Lower lobe of right lung (tissue), 2 donors: ENCODE measurements around the gene CYB5A. TPM values are rescaled to one million over a fixed set of nuclear protein-coding genes. Genes with fewer than 3 reads are reported as not detected.
"Not testable (repeated sequence)": the region's sequence is repeated elsewhere in the genome, so short reads cannot be mapped to it uniquely, and the experiment has no call there.

Experiments used
- ATAC-seq, 2 donors: fragments of 200-7000 bp; cut with Tn5 transposase; one replicate each; pipeline ENCODE4 v1.9.1; 2020 to 2022; ENCODE audit warnings: mild to moderate bottlenecking in 2 of 2, moderate library complexity in 2 of 2
- DNase-seq: peaks from one replicate; pipeline ENCODE4 v3.0.0-alpha.2; 2020
- H3K27ac ChIP-seq: fragments of 200-600 bp; one replicate; pipeline ENCODE4 v1.8.0; 2022
- H3K27me3 ChIP-seq: fragments of 200-600 bp; one replicate; pipeline ENCODE4 v1.8.0; 2022; ENCODE audit warnings: low read depth
- H3K36me3 ChIP-seq: fragments of 200-600 bp; one replicate; pipeline ENCODE4 v1.8.0; 2022; ENCODE audit warnings: mild to moderate bottlenecking
- H3K4me1 ChIP-seq: fragments of 200-600 bp; one replicate; pipeline ENCODE4 v1.8.0; 2022
- H3K4me3 ChIP-seq: fragments of 200-600 bp; one replicate; pipeline ENCODE4 v1.8.0; 2022; ENCODE audit warnings: mild to moderate bottlenecking
- H3K9me3 ChIP-seq: fragments of 200-600 bp; one replicate; pipeline ENCODE4 v1.8.0; 2022
- CTCF ChIP-seq: fragments of 200-600 bp; IDR thresholded peaks from one replicate; pipeline ENCODE4 v1.8.0; 2022; ENCODE audit warnings: antibody characterized with exemption, mild to moderate bottlenecking
- intact Hi-C: fragments of 100-400 bp; cut with DNase I; formaldehyde crosslinking; loops from one replicate; pipeline ENCODE4 v1.11.0; 2022
- total RNA-seq: library from RNA; stranded (reverse); fragmentation: NEBNext Ultra II Directional; extraction: Animal tissue kit (Norgen Biotek cat#: 25700); gene quantifications from one replicate; pipeline ENCODE4 v1.2.1, GENCODE V29; 2021
- donor health status: DM: no; HTN: yes; CAD: no; lungs with severe emphysema.

The CYB5A gene
- total RNA-seq, 1 donor from 2014 or later = 458 TPM

DNA sequence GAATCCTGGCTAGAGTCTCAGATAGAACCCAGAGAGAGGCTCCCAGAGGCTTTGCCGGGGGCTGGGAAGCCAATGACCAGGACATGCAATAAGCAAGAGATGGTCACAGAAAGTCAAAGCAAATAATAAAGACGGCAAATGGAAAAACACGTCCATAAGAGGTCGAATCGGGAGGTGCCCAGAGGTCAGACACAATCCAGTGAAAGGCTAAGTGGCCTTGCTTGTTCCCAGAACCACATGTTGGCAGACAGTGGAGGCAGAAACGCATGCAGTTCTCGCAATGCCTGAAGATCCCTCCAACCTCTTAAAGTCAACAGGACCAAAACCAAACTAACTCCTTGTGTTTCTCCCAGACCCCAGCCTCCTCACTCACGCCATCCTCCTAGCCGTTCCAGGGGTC, 3.0 kb downstream of the CYB5A start:
- no peaks in the 10 kb centered on the region for H3K27me3 ChIP-seq
- DNase-seq (no peak), ATAC-seq (no peak)
- TF ChIP-seq CTCF = no peak
- peak overlapping the region; percentile 91 for H3K4me3 ChIP-seq
- H3K4me1 ChIP-seq = peaks cover 52% of the 10 kb centered on the region
- H3K36me3 ChIP-seq = no peaks in the 10 kb centered on the region
- intact Hi-C loops = no loop called here
- H3K27ac ChIP-seq = peak overlapping the region; percentile 83
- H3K9me3 ChIP-seq = no peaks in the 10 kb centered on the region

- H3K4me1 ChIP-seq = peaks cover 59% of the 10 kb centered on the region
- peak overlapping the region; percentile 91 for H3K4me3 ChIP-seq
- TF ChIP-seq CTCF = no peak
- H3K36me3 ChIP-seq = no peaks in the 10 kb centered on the region
- no peaks in the 10 kb centered on the region for H3K9me3 ChIP-seq
- ATAC-seq = no peak
- intact Hi-C loops = no loop called here
- no peaks in the 10 kb centered on the region for H3K27me3 ChIP-seq
- H3K27ac ChIP-seq = peak overlapping the region; percentile 83
- no peak for DNase-seq
Measured at GRCh38 chr18:74288041-74288440, 3.7 kb downstream of the CYB5A start.

DNA sequence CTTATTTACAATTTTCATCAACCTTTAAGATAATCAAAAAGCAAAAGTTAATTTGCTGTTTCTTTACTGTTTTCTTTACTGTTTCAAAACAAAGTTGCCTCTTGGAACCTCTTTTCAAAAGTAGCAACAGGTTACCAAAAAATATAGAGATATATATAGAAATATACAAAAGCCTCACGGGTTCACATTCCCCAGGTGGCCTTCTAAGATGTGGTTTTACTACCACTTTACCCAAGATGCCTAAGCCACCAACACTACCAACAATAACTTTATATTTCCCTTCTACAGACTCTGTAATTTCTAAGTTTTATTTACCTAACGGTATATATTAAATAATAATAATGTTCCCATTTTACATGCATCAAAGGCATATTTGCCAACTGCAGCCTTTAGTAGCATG, 4.9 kb downstream of the CYB5A start:
- no peak for TF ChIP-seq CTCF
- DNase-seq (no peak), ATAC-seq (no peak)
- Histone ChIP-seq H3K36me3 (peaks cover 3% of the 10 kb centered on the region), H3K27ac (no peak overlapping the region), H3K4me1 (peaks cover 71% of the 10 kb centered on the region), H3K4me3 (peak overlapping the region; percentile 91), H3K27me3 (no peaks in the 10 kb centered on the region), H3K9me3 (no peaks in the 10 kb centered on the region)
- intact Hi-C loops = no loop called here

DNA sequence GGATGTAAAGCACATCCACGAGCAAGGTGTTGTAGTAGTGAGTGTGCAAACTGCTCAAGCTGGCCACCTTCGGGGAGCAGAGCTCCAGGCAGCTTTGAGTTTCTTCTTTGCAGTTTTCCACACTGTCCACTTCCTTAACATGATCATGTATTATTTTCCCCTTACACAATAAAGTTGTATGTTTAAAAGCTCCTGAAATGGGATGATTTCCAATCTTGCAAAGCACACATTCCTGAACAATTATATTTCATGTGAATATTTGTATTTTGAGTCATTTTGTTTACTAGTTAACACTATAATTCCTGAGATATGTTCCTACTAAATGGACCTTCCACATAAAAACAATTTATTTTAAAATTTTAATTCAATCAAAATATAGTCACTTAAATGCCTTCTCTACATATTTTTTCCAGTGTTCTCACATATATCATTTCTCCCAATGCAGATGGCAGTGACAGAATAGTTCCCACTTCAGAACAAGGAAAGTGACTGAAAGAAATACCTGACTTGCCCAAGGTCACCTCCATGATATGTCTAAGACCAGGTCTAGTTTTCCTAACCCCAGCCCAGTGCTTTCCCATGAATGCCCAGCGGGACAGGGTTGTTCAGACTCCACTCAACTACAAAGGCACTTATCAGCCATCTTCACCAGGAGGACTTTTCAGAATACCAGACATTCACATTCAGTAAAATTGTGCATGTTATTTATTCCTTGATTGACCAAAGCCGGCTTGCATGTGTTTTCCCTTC, 5.5 kb downstream of the CYB5A start:
- peak overlapping the region; percentile 73 for H3K27ac ChIP-seq
- no peak for DNase-seq
- no peak for TF ChIP-seq CTCF

DNA sequence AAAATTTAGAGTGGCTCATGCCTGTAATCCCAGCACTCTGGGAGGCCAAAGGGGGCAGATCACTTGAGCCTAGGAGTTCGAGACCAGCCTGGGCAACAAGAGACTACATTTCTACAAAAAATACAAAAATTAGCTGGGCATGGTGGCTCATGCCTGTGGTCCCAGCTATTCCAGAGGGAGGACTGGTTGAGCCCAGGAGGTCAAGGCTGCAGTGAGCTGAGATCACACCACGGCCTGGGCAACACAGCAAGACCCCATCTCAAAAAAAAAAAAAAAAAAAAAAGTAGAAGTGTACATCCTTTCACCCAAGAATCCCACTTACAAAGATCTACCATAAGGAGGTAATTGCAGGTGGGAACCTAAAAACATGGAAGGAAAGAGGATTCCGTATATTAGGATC, 6.2 kb downstream of the CYB5A start:
- intact Hi-C loops, ATAC-seq, H3K27me3 ChIP-seq, H3K4me3 ChIP-seq, H3K9me3 ChIP-seq, DNase-seq, H3K36me3 ChIP-seq: not testable (repeated sequence)
- Histone ChIP-seq H3K27ac (peak overlapping the region; percentile 73), H3K4me1 (peaks cover 82% of the 10 kb centered on the region)

More for the DNA sequence above, 5.5 kb downstream of the CYB5A start:
- H3K4me3 ChIP-seq = no peak overlapping the region
- H3K9me3 ChIP-seq = no peaks in the 10 kb centered on the region
- no peak for ATAC-seq
- intact Hi-C loops = no loop called here
- H3K27me3 ChIP-seq = no peaks in the 10 kb centered on the region
- peaks cover 76% of the 10 kb centered on the region for H3K4me1 ChIP-seq
- H3K36me3 ChIP-seq = peaks cover 3% of the 10 kb centered on the region

GRCh38 chr18:74284980-74285355, 6.8 kb downstream of the CYB5A start:
- Histone ChIP-seq H3K36me3 (peaks cover 3% of the 10 kb centered on the region), H3K27me3 (no peaks in the 10 kb centered on the region), H3K4me3 (peak overlapping the region; percentile 24), H3K27ac (peak overlapping the region; percentile 73), H3K9me3 (no peaks in the 10 kb centered on the region), H3K4me1 (peaks cover 82% of the 10 kb centered on the region)
- intact Hi-C loops = no loop called here
- ATAC-seq (no peak), DNase-seq (no peak)
- no peak for TF ChIP-seq CTCF
